HG02943 (cell line): ENCODE data around the gene BRIP1.

Experiments
- ATAC-seq: cut with Tn5 transposase; IDR thresholded peaks from one replicate; pipeline ENCODE4 v1.9.1; 2021; ENCODE audit warnings: mild to moderate bottlenecking, low read depth, moderate library complexity; ENCODE audit not compliant: unreplicated experiment

Gene BRIP1

DNA sequence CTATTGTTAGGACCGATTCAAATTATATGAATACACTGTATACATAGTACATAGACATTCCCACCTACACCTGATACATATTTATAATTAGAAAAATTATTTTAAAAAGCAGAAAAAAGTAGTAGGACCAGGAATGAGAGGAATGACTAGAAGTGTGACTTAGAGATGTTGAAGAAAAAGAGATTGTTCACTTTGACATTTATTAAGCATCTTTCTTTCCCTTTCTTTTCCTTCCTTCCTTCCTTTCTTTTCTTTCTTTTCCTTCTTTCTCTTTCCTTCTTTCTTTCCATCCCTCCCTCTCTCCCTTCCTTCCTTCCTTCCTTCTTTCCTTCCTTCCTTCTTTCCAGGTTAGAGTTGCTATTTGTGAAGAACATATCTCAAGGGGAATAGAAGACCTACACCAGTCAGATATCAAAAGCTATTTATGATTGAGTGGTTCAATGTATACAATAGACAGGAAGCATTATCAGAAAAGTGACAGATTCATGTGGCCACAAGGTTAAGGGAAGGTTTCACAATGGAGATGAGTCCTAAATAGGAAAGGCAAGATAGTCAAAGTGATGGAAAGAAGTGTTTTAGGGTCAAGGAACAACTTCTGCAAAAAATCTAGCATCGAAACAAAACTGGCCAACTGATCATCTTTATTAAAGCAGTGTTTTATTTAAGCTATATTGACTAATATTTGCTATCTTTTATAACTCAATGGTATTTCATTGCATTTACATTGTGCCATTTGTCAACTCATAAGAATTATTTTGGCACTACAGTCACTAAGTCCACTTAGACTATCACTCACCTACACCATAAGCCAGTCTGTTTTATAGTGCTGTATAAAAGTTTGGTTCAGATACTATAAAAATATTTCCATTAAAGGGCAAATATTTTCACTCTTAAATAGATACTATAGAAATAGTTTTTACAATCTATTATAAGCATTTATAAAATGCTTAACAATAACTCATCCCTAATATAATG is 218.2 kb downstream of the BRIP1 start:
- no peak for ATAC-seq

DNA sequence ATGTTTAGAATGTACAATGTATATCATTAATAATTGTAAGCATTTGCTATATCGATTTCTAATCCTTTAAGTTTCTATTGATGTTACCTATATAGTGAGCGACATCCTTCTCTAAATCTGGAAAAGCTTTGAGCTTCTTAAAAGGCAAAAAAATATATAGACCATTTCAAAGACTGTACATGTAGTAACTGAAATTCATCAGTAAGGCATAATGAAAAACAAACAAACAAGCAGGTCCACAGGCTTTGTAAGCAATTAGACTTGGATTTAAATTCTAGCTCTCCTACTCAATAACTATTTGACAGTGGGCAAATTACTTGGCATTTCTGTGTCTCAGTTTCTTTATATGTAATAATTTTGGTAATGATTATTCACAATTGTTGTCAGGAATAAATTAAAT is 220.6 kb downstream of the BRIP1 start:
- no peak for ATAC-seq

DNA sequence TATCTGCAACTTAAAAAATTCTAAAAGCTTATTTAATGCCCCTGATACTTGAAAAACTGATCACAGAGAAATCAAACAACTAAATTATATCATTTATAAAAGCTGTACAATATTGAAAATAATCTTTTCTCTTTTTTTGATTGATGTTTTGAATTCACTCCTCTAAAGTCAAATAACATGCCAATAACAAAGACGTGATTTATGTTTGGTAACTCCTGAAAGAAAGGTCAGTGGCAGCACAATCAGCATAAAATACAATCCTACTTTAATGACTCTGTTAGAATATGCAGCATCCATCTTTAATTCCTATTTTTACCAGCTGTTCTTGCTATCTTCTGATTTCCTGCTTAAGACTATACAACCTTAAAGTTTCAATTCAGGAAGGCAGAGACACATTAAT is 221.6 kb downstream of the BRIP1 start:
- no peak for ATAC-seq

DNA sequence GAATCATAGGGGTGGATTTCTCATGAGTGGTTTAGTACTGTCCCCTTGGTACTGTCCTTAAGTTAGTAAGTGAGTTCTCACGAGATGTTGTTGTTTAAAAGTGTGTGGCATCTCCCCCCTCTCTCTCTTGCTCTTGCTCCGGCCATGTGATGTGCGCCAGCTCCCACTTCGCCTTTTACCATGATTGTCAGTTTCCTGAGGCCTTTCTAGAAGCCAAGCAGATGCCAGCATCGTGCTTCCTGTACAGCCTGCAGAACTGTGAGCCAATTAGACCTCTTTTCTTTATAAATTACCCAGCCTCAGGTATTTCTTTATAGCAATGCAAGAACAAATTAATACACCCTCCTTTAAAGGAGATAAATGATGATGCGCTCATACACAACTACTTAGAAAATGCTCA is 222.2 kb downstream of the BRIP1 start:
- no peak for ATAC-seq

DNA sequence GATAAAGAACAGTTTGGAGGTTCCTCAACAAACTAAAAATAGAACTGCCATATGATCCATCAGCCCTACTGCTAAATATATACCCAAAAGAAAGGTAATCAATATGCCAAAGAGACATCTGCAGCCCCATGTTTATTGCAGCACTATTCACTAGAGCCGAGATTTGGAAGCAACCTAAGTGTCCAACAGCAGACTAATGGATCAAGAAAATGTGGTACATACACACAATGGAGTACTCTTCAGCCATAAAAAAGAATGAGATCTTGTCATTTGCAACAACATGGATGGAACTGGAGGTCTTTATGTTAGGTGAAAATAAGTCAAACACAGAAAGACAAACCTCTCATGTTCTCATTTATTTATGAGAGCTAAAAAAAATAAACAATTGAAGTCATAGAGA is 223.5 kb downstream of the BRIP1 start:
- no peak for ATAC-seq

DNA sequence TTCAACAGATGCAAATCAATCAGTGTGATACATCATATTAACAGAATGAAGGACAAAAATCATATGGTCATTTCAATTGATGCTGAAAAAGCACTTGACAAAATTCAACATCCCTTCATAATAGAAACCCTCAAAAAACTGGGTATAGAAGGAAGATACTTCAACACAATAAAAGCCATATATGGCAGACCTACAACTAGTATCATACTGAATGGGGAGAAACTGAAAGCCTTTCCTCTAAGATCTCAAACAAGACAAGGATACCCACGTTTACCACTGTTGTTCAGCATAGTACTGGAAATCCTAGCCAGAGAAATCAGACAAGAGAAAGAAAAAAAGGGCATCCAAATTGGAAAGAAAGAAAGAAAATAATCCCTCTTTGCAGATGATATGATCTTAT is 225.2 kb downstream of the BRIP1 start:
- ATAC-seq = no peak

DNA sequence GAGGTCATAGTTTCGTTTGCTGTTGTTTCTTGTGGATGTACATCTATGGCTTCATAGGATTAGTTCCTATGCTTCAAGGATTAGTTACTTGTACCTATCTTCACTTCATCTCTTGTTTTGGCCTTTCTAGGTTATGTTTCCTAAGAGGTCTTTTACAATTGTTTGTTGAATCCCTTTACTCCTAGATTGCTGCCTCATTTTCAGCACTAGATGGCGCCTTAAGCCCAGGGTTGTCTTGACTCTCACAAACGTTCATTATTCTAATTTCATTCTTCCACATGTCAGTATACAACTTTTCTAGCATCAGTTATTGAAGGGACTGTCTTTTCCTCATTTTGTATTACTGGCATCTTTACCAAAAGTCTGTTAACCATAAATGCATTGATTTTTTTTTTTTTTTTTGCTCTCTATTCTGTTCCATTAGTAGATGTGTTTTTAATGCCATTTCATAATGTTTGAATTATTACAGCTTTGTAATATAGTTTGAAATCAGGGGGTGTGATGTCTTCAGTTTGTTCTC is 227.4 kb downstream of the BRIP1 start:
- ATAC-seq = no peak

DNA sequence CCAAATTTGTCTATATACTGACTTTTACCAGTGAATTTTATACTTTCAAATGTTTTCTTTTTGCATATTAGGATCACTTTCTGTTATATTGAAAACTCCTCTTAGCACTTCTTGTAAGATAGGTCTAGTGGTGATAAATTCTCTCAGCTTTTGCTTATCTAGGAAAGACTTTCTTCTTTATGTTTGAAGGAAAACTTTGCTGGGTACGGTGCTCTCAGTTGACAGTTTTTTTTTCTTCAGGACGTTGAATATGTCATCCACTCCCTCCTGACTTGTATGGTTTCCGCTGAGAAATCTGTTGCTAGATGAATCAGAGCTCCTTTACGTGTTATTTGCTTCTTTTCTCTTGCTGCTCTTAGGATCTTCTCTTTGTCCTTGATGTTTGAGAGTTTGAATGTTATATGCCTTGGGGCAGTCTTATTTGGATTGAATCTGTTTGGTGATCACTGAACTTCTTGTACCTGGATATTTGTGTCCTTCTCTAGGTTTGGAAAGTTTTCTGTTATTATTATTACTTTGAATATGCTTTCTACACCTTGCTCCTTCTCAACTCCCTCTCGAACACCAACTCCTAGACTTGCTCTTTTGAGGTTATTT is 228.3 kb downstream of the BRIP1 start:
- ATAC-seq = no peak

DNA sequence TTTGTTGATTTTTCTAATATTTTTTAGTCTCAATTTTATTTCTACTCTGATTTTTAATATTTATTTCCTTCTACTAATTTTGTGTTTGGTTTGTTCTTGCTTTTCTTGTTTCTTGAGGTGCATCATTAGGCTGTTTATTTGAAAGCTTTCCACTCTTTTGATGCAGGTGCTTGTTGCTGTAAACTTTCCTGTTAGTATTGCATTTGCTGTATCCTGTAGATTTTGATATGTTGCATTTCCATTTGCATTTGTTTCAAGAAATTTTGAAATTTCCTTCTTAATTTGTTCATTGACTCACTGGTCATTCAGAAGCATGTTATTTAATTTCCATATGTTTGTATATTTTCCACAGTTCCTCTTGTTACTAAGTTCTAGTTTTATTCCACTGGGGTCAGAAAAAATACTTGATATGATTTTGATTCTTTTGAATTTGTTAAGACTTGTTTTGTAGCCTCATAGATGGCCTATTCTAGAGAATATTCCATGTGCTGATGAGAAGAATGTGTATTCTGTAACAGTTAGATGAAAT is 229.3 kb downstream of the BRIP1 start:
- ATAC-seq = no peak

DNA sequence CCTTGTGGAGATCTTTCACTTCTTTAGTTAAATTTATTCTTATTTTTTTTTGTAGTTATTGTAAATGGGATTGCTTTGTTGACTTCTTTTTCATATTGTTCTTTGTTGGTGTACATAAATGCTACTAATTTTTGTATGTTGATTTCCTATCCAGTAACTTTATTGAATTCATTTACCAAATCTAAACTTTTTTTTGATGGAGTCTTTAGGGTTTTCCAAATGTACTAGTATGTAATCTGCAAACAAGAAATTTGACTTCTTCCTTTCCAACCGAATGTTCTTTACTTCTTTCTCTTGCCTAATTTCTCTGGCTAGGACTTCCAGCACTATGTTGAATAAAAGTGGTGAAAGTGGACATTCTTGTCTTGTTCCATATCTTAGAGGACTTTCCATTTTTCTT is 230.5 kb downstream of the BRIP1 start:
- no peak for ATAC-seq

DNA sequence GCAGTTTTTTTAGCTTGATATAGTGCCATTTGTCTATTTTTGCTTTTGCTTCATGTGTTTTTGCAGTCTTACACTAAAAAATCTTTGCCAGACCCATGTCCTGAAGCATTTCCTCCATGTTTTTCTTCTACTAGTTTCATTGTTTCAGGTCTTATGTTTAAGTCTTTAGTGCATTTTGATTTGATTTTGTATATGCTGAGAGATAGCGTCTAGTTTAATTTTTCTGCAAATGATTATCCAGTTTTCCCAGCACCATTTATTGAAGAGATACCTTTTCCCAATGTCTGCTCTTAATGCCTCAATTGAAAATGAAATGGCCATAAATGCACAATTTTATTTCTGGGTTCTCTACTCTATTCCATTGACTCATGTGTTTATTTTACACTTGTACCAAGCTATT is 231.5 kb downstream of the BRIP1 start:
- ATAC-seq = no peak
